HFF-Myc (cell line): ENCODE measurements around the gene INPP4B.

ENCODE experiments used
- DNase-seq: peaks from one replicate; pipeline ENCODE4 v3.0.0-alpha.2; 2011; ENCODE audit warnings: low read depth; ENCODE audit errors: extremely low read depth
- H3K4me3 ChIP-seq: replicated peaks from 2 replicates; pipeline ENCODE4 v1.5.1; 2011; ENCODE audit warnings: low read depth, mild to moderate bottlenecking, control low read depth, low read length
- CTCF ChIP-seq: IDR thresholded peaks from 2 replicates; pipeline ENCODE4 v1.5.1; 2012; ENCODE audit warnings: mild to moderate bottlenecking, low read depth, low read length, control low read depth; ENCODE audit errors: missing control alignments

INPP4B gene

GRCh38 chr4:142549248-142549647 lies 296.9 kb downstream of the INPP4B start:
- TF ChIP-seq CTCF: no peak
- no peak for DNase-seq
- no peak overlapping the region for H3K4me3 ChIP-seq

GRCh38 chr4:142548491-142548890 lies 297.6 kb downstream of the INPP4B start:
- H3K4me3 ChIP-seq: no peak overlapping the region
- no peak for DNase-seq
- no peak for TF ChIP-seq CTCF

- no peak for TF ChIP-seq CTCF
- no peak overlapping the region for H3K4me3 ChIP-seq
- no peak for DNase-seq
These were observed 298.1 kb downstream of the INPP4B start for GRCh38 chr4:142547974-142548373.

- H3K4me3 ChIP-seq: no peak overlapping the region
- no peak for DNase-seq
- TF ChIP-seq CTCF: no peak
These were observed 301.5 kb downstream of the INPP4B start for GRCh38 chr4:142544594-142544993.

GRCh38 chr4:142544039-142544438 lies 302.1 kb downstream of the INPP4B start:
- TF ChIP-seq CTCF: no peak
- no peak overlapping the region for H3K4me3 ChIP-seq
- no peak for DNase-seq

GRCh38 chr4:142540483-142540804 lies 305.7 kb downstream of the INPP4B start:
- H3K4me3 ChIP-seq: no peak overlapping the region
- no peak for DNase-seq
- no peak for TF ChIP-seq CTCF

GRCh38 chr4:142539796-142540482 lies 306.2 kb downstream of the INPP4B start:
- DNase-seq: no peak
- no peak overlapping the region for H3K4me3 ChIP-seq
- TF ChIP-seq CTCF: no peak
